ENCODE results near the gene SIRT3. TPM values are rescaled to one million over a fixed set of nuclear protein-coding genes. Genes with fewer than 3 reads are reported as not detected.

The SIRT3 gene
- total RNA-seq, 3 donors from 2014 or later (not counting 1 experiment from before 2014, with no cell fraction given): 20.1 to 24.2 (median 21.2) TPM

GRCh38 chr11:203056-203944 is 32.8 kb downstream of the SIRT3 start:
- DNase-seq: no peak
- TF ChIP-seq CTCF (IDR thresholded peaks at IDR 0.05): no peak
- H3K4me3 Mint-ChIP-seq: peak overlapping the region; percentile 13
- peak overlapping the region; percentile 34 to 35 for H3K27ac Mint-ChIP-seq
- ATAC-seq: no peak
- Histone ChIP-seq H3K9me3 (ENCODE audit: control insufficient read depth, insufficient read depth, low read length) (no peaks in the 10 kb centered on the region), H3K36me3 (ENCODE audit: control insufficient read depth, insufficient read depth, low read length) (peaks cover 27% of the 10 kb centered on the region), H3K4me3 (ENCODE audit: low read length) (no peak overlapping the region), H3K27ac (ENCODE audit: low read length) (no peak overlapping the region), H3K27me3 (ENCODE audit: control insufficient read depth, insufficient read depth, low read length) (no peaks in the 10 kb centered on the region), H3K4me1 (ENCODE audit: control insufficient read depth, insufficient read depth, low read length) (peaks cover 33% of the 10 kb centered on the region)
- 95% methylated on average over 7 of the region's 7 CpGs for WGBS (ENCODE audit: insufficient coverage)
- intact Hi-C loops (cut with micrococcal nuclease): no loop called here
- H3K36me3 Mint-ChIP-seq: no peaks in the 10 kb centered on the region
- no peaks in the 10 kb centered on the region for H3K27me3 Mint-ChIP-seq (ENCODE audit: low read depth in 2 of 2)
- H3K9me3 Mint-ChIP-seq: no peaks in the 10 kb centered on the region
- peaks cover 40 to 42% of the 10 kb centered on the region in 2 donors for H3K4me1 Mint-ChIP-seq

GRCh38 chr11:202490-202889 is 33.7 kb downstream of the SIRT3 start:
- no peaks in the 10 kb centered on the region for H3K9me3 Mint-ChIP-seq

GRCh38 chr11:201966-202365 is 34.2 kb downstream of the SIRT3 start:
- Histone ChIP-seq H3K27ac (ENCODE audit: low read length) (no peak overlapping the region), H3K4me3 (ENCODE audit: low read length) (no peak overlapping the region), H3K4me1 (ENCODE audit: control insufficient read depth, insufficient read depth, low read length) (peaks cover 25% of the 10 kb centered on the region), H3K9me3 (ENCODE audit: control insufficient read depth, insufficient read depth, low read length) (no peaks in the 10 kb centered on the region), H3K27me3 (ENCODE audit: control insufficient read depth, insufficient read depth, low read length) (no peaks in the 10 kb centered on the region), H3K36me3 (ENCODE audit: control insufficient read depth, insufficient read depth, low read length) (peaks cover 27% of the 10 kb centered on the region)
- H3K4me1 Mint-ChIP-seq: peaks cover 26 to 29% of the 10 kb centered on the region in 2 donors
- 54% methylated on average over 15 of the region's 15 CpGs for WGBS (ENCODE audit: insufficient coverage)
- no peaks in the 10 kb centered on the region for H3K36me3 Mint-ChIP-seq
- DNase-seq: no peak
- no peaks in the 10 kb centered on the region for H3K9me3 Mint-ChIP-seq
- no peak for ATAC-seq
- intact Hi-C loops (cut with micrococcal nuclease): no loop called here
- no peaks in the 10 kb centered on the region for H3K27me3 Mint-ChIP-seq (ENCODE audit: low read depth in 2 of 2)
- H3K4me3 Mint-ChIP-seq: no peak overlapping the region
- peak overlapping the region; percentile 14 to 69 for H3K27ac Mint-ChIP-seq
- TF ChIP-seq CTCF (IDR thresholded peaks at IDR 0.05): no peak

More at GRCh38 chr11:202490-202889, 33.7 kb downstream of the SIRT3 start:
- Mint-ChIP-seq H3K4me1 (peaks cover 32 to 33% of the 10 kb centered on the region in 2 donors), H3K27ac (peak overlapping the region; percentile 14 to 69), H3K4me3 (no peak overlapping the region), H3K27me3 (ENCODE audit: low read depth in 2 of 2) (no peaks in the 10 kb centered on the region), H3K36me3 (no peaks in the 10 kb centered on the region)
- Histone ChIP-seq H3K4me1 (ENCODE audit: control insufficient read depth, insufficient read depth, low read length) (peaks cover 25% of the 10 kb centered on the region), H3K27me3 (ENCODE audit: control insufficient read depth, insufficient read depth, low read length) (no peaks in the 10 kb centered on the region), H3K36me3 (ENCODE audit: control insufficient read depth, insufficient read depth, low read length) (peaks cover 27% of the 10 kb centered on the region), H3K4me3 (ENCODE audit: low read length) (no peak overlapping the region), H3K9me3 (ENCODE audit: control insufficient read depth, insufficient read depth, low read length) (no peaks in the 10 kb centered on the region), H3K27ac (ENCODE audit: low read length) (no peak overlapping the region)
- TF ChIP-seq CTCF (IDR thresholded peaks at IDR 0.05): no peak
- DNase-seq (no peak), ATAC-seq (no peak)
- intact Hi-C loops (cut with micrococcal nuclease): no loop called here
- 91% methylated on average over 8 of the region's 8 CpGs for WGBS (ENCODE audit: insufficient coverage)

All from natural killer cell (primary cell).